Aorta (tissue), 5 donors: ENCODE measurements around the gene ARID3B. TPM values are rescaled to one million over a fixed set of nuclear protein-coding genes. Genes with fewer than 3 reads are reported as not detected.

Experiments
- ATAC-seq: fragments of 200-7000 bp; cut with Tn5 transposase; one replicate; pipeline ENCODE4 v1.9.1; 2022; ENCODE audit warnings: moderate library complexity; ENCODE audit not compliant: low FRiP score
- DNase-seq, 2 donors: peaks; one replicate each; pipeline ENCODE4 v3.0.0-alpha.2; 2020
- H3K27ac ChIP-seq, 2 donors: one replicate each; pipeline ENCODE4 v1.5.1; 2013; ENCODE audit warnings: low read length in 2 of 2, mild to moderate bottlenecking in 2 of 2, moderate library complexity in 2 of 2, control low read depth in 1 of 2, inconsistent platforms in 1 of 2, low read depth in 1 of 2
- H3K27me3 ChIP-seq, 2 donors: one replicate each; pipeline ENCODE4 v1.6.1; 2013; ENCODE audit warnings: control low read depth in 1 of 2, low read length in 1 of 2, mild to moderate bottlenecking in 1 of 2, moderate library complexity in 1 of 2; ENCODE audit not compliant: insufficient read depth in 2 of 2, control insufficient read depth in 1 of 2
- H3K36me3 ChIP-seq, 2 donors: one replicate each; pipeline ENCODE4 v1.6.1; 2013; ENCODE audit warnings: control low read depth in 1 of 2, low read length in 1 of 2, mild to moderate bottlenecking in 1 of 2; ENCODE audit not compliant: insufficient read depth in 2 of 2, control insufficient read depth in 1 of 2
- H3K4me1 ChIP-seq, 2 donors: one replicate each; pipeline ENCODE4 v1.6.1; 2013; ENCODE audit warnings: low read length in 2 of 2, control low read depth in 1 of 2, mild to moderate bottlenecking in 1 of 2, moderate library complexity in 1 of 2; ENCODE audit not compliant: insufficient read depth in 2 of 2, control insufficient read depth in 1 of 2
- H3K4me3 ChIP-seq, 2 donors: one replicate each; pipeline ENCODE4 v1.5.1; 2013; ENCODE audit warnings: low read length in 2 of 2, control low read depth in 1 of 2, mild to moderate bottlenecking in 1 of 2
- H3K9me3 ChIP-seq: one replicate; pipeline ENCODE4 v1.6.1; 2013; ENCODE audit warnings: mild to moderate bottlenecking, low read length; ENCODE audit not compliant: control insufficient read depth
- WGBS, 2 donors: extraction: QIAGEN DNeasy Blood & Tissue Kit; methylation state at CpG; one replicate each; pipeline ENCODE4 v1.1.7; 2013; 5-methylcytosine and 5-hydroxymethylcytosine counted together
- intact Hi-C, 2 donors: fragments of 100-400 bp; cut with DNase I; formaldehyde crosslinking; loops; one replicate each; pipeline versions ENCODE4 v1.14.2 to v1.15.0; 2022
- polyA plus RNA-seq, 2 donors: library from polyadenylated mRNA; stranded (reverse); fragments of 200-250 nt; gene quantifications; one replicate each; pipeline ENCODE4 v1.2.3, GENCODE V29; 2013
- total RNA-seq, 2 donors: library from RNA; stranded (reverse); fragmentation: NEBNext Ultra II Directional; extraction: Animal tissue kit (Norgen Biotek cat#: 25700); gene quantifications; one replicate each; pipeline ENCODE4 v1.2.1, GENCODE V29; 2021
- donor health status: healthy with polysubstance abuse.
- donor health status: Bipolar disorder and iron deficiency.
- donor health status: DM: no; HTN: no; CAD: no.
- donor health status: DM: no; HTN: no; CAD: no.
- donor health status: DM: yes; HTN: yes; CAD: no.

ARID3B gene
- total and polyA plus RNA-seq, 4 donors = 1.8 to 11.7 (median 7.8) TPM

GRCh38 chr15:74541494-74542165 lies 610 bp downstream of the ARID3B start:
- peak overlapping the region in 1 of 2 donors; percentile 19 for H3K27ac ChIP-seq
- ATAC-seq (no peak), DNase-seq (peak in 1 of 2 donors; percentile 54)
- intact Hi-C loops = loop anchor here (2.0 to 5.0 kb wide), 2 partner anchors 73 to 76 kb away; partner anchors contain the start of gene CLK3 (in 2 of the 2)
- no peaks in the 10 kb centered on the region for H3K9me3 ChIP-seq
- WGBS, 2 donors = 2 to 3% methylated on average over 21 of the region's 21 CpGs
- H3K4me3 ChIP-seq = peak overlapping the region; percentile 88 to 90
- H3K27me3 ChIP-seq = no peaks in the 10 kb centered on the region
- H3K4me1 ChIP-seq = no peaks in the 10 kb centered on the region
- H3K36me3 ChIP-seq = peaks cover 0 to 2% of the 10 kb centered on the region in 2 donors

GRCh38 chr15:74542166-74543042 lies 1.4 kb downstream of the ARID3B start:
- Histone ChIP-seq H3K27me3 (no peaks in the 10 kb centered on the region), H3K4me3 (no peak overlapping the region), H3K4me1 (no peaks in the 10 kb centered on the region), H3K9me3 (no peaks in the 10 kb centered on the region), H3K27ac (no peak overlapping the region), H3K36me3 (peaks cover 0 to 2% of the 10 kb centered on the region in 2 donors)
- no peak for ATAC-seq
- DNase-seq = no peak
- WGBS, 2 donors = 69 to 74% methylated on average over 8 of the region's 8 CpGs
- intact Hi-C loops = loop anchor here in 1 of 2 donors (5.0 kb wide), 1 partner anchor 75 kb away; the partner anchor contains the start of gene CLK3

GRCh38 chr15:74543043-74543422 lies 2.0 kb downstream of the ARID3B start:
- Histone ChIP-seq H3K27ac (no peak overlapping the region), H3K9me3 (no peaks in the 10 kb centered on the region), H3K36me3 (peaks cover 0 to 2% of the 10 kb centered on the region in 2 donors), H3K4me3 (no peak overlapping the region), H3K4me1 (peaks cover 0 to 2% of the 10 kb centered on the region in 2 donors), H3K27me3 (no peaks in the 10 kb centered on the region)
- intact Hi-C loops = loop anchor here in 1 of 2 donors (5.0 kb wide), 1 partner anchor 74 kb away; the partner anchor contains the start of gene CLK3
- 77 to 82% methylated on average over 3 of the region's 3 CpGs for WGBS, 2 donors
- ATAC-seq = no peak
- DNase-seq = no peak

- no peaks in the 10 kb centered on the region for H3K27me3 ChIP-seq
- no peak overlapping the region for H3K27ac ChIP-seq
- DNase-seq (no peak), ATAC-seq (no peak)
- H3K36me3 ChIP-seq = peaks cover 0 to 2% of the 10 kb centered on the region in 2 donors
- H3K4me3 ChIP-seq = no peak overlapping the region
- no peaks in the 10 kb centered on the region for H3K9me3 ChIP-seq
- H3K4me1 ChIP-seq = peaks cover 0 to 7% of the 10 kb centered on the region in 2 donors
- WGBS, 2 donors = 57 to 70% methylated on average over 3 of the region's 3 CpGs
- intact Hi-C loops = loop anchor here in 1 of 2 donors (5.0 kb wide), 1 partner anchor 74 kb away; the partner anchor contains the start of gene CLK3
Measured at GRCh38 chr15:74543583-74543982, 2.6 kb downstream of the ARID3B start.

GRCh38 chr15:74545086-74545485 lies 4.1 kb downstream of the ARID3B start:
- Histone ChIP-seq H3K27ac (no peak overlapping the region), H3K9me3 (no peaks in the 10 kb centered on the region), H3K4me3 (no peak overlapping the region), H3K36me3 (peaks cover 0 to 2% of the 10 kb centered on the region in 2 donors), H3K4me1 (peaks cover 0 to 9% of the 10 kb centered on the region in 2 donors), H3K27me3 (no peaks in the 10 kb centered on the region)
- DNase-seq (no peak), ATAC-seq (no peak)
- intact Hi-C loops = loop anchor here in 1 of 2 donors (5.0 kb wide), 1 partner anchor 42 kb away; no protein-coding TSS in a partner anchor

GRCh38 chr15:74545776-74546656 lies 5.0 kb downstream of the ARID3B start:
- Histone ChIP-seq H3K27me3 (no peaks in the 10 kb centered on the region), H3K36me3 (peaks cover 0 to 4% of the 10 kb centered on the region in 2 donors), H3K27ac (no peak overlapping the region), H3K9me3 (no peaks in the 10 kb centered on the region), H3K4me3 (no peak overlapping the region), H3K4me1 (peaks cover 0 to 9% of the 10 kb centered on the region in 2 donors)
- DNase-seq (peak; percentile 99 to 100), ATAC-seq (peak; percentile 91)
- 0 to 1% methylated on average over 23 of the region's 23 CpGs for WGBS, 2 donors
- intact Hi-C loops = loop anchor here in 1 of 2 donors (5.0 kb wide), 1 partner anchor 41 kb away; no protein-coding TSS in a partner anchor

- 31 to 32% methylated on average over 3 of the region's 3 CpGs for WGBS, 2 donors
- H3K9me3 ChIP-seq = no peaks in the 10 kb centered on the region
- no peak overlapping the region for H3K4me3 ChIP-seq
- DNase-seq (no peak), ATAC-seq (no peak)
- H3K36me3 ChIP-seq = peaks cover 0 to 8% of the 10 kb centered on the region in 2 donors
- no peak overlapping the region for H3K27ac ChIP-seq
- peaks cover 0 to 9% of the 10 kb centered on the region in 2 donors for H3K4me1 ChIP-seq
- no peaks in the 10 kb centered on the region for H3K27me3 ChIP-seq
- intact Hi-C loops = loop anchor here in 1 of 2 donors (5.0 kb wide), 1 partner anchor 40 kb away; no protein-coding TSS in a partner anchor
Measured at GRCh38 chr15:74547616-74548015, 6.6 kb downstream of the ARID3B start.

GRCh38 chr15:74548241-74548640 lies 7.2 kb downstream of the ARID3B start:
- WGBS, 2 donors = 17 to 22% methylated on average over 5 of the region's 5 CpGs
- peaks cover 0 to 9% of the 10 kb centered on the region in 2 donors for H3K4me1 ChIP-seq
- H3K9me3 ChIP-seq = no peaks in the 10 kb centered on the region
- H3K4me3 ChIP-seq = no peak overlapping the region
- H3K36me3 ChIP-seq = peaks cover 0 to 8% of the 10 kb centered on the region in 2 donors
- no peak for ATAC-seq
- DNase-seq = no peak
- intact Hi-C loops = loop anchor here in 1 of 2 donors (5.0 kb wide), 1 partner anchor 39 kb away; no protein-coding TSS in a partner anchor
- H3K27ac ChIP-seq = no peak overlapping the region
- no peaks in the 10 kb centered on the region for H3K27me3 ChIP-seq
